Endodermal cell (in vitro differentiated cells): ENCODE results near the gene TMEM236. TPM values are rescaled to one million over a fixed set of nuclear protein-coding genes. Genes with fewer than 3 reads are reported as not detected.

Experiments used
- DNase-seq: peaks from one replicate; pipeline ENCODE4 v3.0.0-alpha.2; 2017
- H3K27ac ChIP-seq: 2 replicates; pipeline ENCODE4 v1.5.1; 2013; ENCODE audit warnings: mild to moderate bottlenecking, low read depth, low read length, moderate library complexity
- H3K27me3 ChIP-seq: 2 replicates; pipeline ENCODE4 v1.6.1; 2013; ENCODE audit warnings: mild to moderate bottlenecking, low read length, moderate library complexity; ENCODE audit not compliant: insufficient read depth, control insufficient read depth, poor library complexity, severe bottlenecking
- H3K36me3 ChIP-seq: 2 replicates; pipeline ENCODE4 v1.7.0; 2013; ENCODE audit warnings: mild to moderate bottlenecking, low read length, moderate library complexity; ENCODE audit not compliant: control insufficient read depth, insufficient read depth
- H3K4me1 ChIP-seq: one replicate; pipeline ENCODE4 v1.7.0; 2013; ENCODE audit warnings: low read length; ENCODE audit not compliant: control insufficient read depth, insufficient read depth
- H3K4me3 ChIP-seq: 2 replicates; pipeline ENCODE4 v1.5.1; 2013; ENCODE audit warnings: mild to moderate bottlenecking, low read length, moderate library complexity
- H3K9ac ChIP-seq: 2 replicates; pipeline ENCODE4 v1.6.1; 2013; ENCODE audit warnings: mild to moderate bottlenecking, low read length, moderate library complexity; ENCODE audit not compliant: poor library complexity, severe bottlenecking; ENCODE audit errors: extremely low read depth
- H3K9me3 ChIP-seq: 2 replicates; pipeline ENCODE4 v1.6.1; 2013; ENCODE audit warnings: mild to moderate bottlenecking, low read length, moderate library complexity; ENCODE audit not compliant: control insufficient read depth
- H3K27ac Mint-ChIP-seq: 2 replicates; pipeline ENCODE4 v1.8.0; 2020; ENCODE audit warnings: mixed read lengths
- H3K27me3 Mint-ChIP-seq: 2 replicates; pipeline ENCODE4 v1.8.0; 2021; ENCODE audit warnings: mild to moderate bottlenecking, mixed read lengths; ENCODE audit not compliant: insufficient read depth
- H3K36me3 Mint-ChIP-seq: 2 replicates; pipeline ENCODE4 v1.8.0; 2020; ENCODE audit warnings: low read depth, mixed read lengths
- H3K4me1 Mint-ChIP-seq: 2 replicates; pipeline ENCODE4 v1.8.0; 2020; ENCODE audit warnings: mixed read lengths
- H3K4me3 Mint-ChIP-seq: 2 replicates; pipeline ENCODE4 v1.8.0; 2020; ENCODE audit warnings: mild to moderate bottlenecking, moderate library complexity, mixed read lengths
- H3K9me3 Mint-ChIP-seq: 2 replicates; pipeline ENCODE4 v1.8.0; 2020; ENCODE audit warnings: mild to moderate bottlenecking, mixed read lengths
- CTCF ChIP-seq: fragments of 200-600 bp; sonication (generic); conservative IDR thresholded peaks from 2 replicates; pipeline ENCODE4 v1.5.0; 2021; ENCODE audit warnings: antibody characterized with exemption, mild to moderate bottlenecking
- WGBS, 2 experiments: methylation state at CpG; one replicate each; pipeline versions ENCODE4 v1.1.5 to v1.1.7; 2013; ENCODE audit warnings: missing lambda C conversion rate in 2 of 2, mixed read lengths in 1 of 2; ENCODE audit not compliant: insufficient coverage in 1 of 2, insufficient read length in 1 of 2; 5-methylcytosine and 5-hydroxymethylcytosine counted together
- total RNA-seq, 2 donors: library from RNA; stranded (reverse); fragmentation: NEBNext Ultra II Directional in 1 of 2; extraction: Animal tissue kit (Norgen Biotek cat#: 25700) in 1 of 2; gene quantifications; 2 replicates in 1 of 2; 3 replicates in 1 of 2; pipeline ENCODE4 v1.2.1, GENCODE V29; 2021

TMEM236 gene
- total RNA-seq, 2 donors from 2014 or later: 0.04 TPM; not detected in 1

- Mint-ChIP-seq H3K4me3 (no peak overlapping the region), H3K27me3 (no peaks in the 10 kb centered on the region), H3K27ac (no peak overlapping the region), H3K4me1 (peaks cover 6% of the 10 kb centered on the region), H3K9me3 (no peaks in the 10 kb centered on the region), H3K36me3 (no peaks in the 10 kb centered on the region)
- TF ChIP-seq CTCF: no peak
- Histone ChIP-seq H3K27ac (no peak overlapping the region), H3K9me3 (no peaks in the 10 kb centered on the region), H3K4me1 (peaks cover 3% of the 10 kb centered on the region), H3K9ac (no peak overlapping the region), H3K27me3 (no peaks in the 10 kb centered on the region), H3K4me3 (no peak overlapping the region), H3K36me3 (no peaks in the 10 kb centered on the region)
- no peak for DNase-seq
- WGBS, 2 experiments: 94 to 96% methylated on average over 13 to 15 of the region's 16 CpGs
These were observed 31.1 kb downstream of the TMEM236 start for GRCh38 chr10:17782921-17783665.

- Histone ChIP-seq H3K36me3 (no peaks in the 10 kb centered on the region), H3K4me1 (peaks cover 3% of the 10 kb centered on the region), H3K27ac (no peak overlapping the region), H3K9me3 (no peaks in the 10 kb centered on the region), H3K4me3 (no peak overlapping the region), H3K27me3 (no peaks in the 10 kb centered on the region), H3K9ac (no peak overlapping the region)
- Mint-ChIP-seq H3K4me3 (no peak overlapping the region), H3K4me1 (peaks cover 7% of the 10 kb centered on the region), H3K27ac (no peak overlapping the region), H3K36me3 (no peaks in the 10 kb centered on the region), H3K9me3 (no peaks in the 10 kb centered on the region), H3K27me3 (no peaks in the 10 kb centered on the region)
- DNase-seq: no peak
- WGBS, 2 experiments: no CpG with 5 or more reads among the region's 1 CpG
- TF ChIP-seq CTCF: no peak
These were observed 31.8 kb downstream of the TMEM236 start for GRCh38 chr10:17783751-17784150.

- no peak for TF ChIP-seq CTCF
- Histone ChIP-seq H3K4me3 (no peak overlapping the region), H3K4me1 (peaks cover 3% of the 10 kb centered on the region), H3K27me3 (no peaks in the 10 kb centered on the region), H3K9me3 (no peaks in the 10 kb centered on the region), H3K36me3 (no peaks in the 10 kb centered on the region), H3K9ac (no peak overlapping the region), H3K27ac (no peak overlapping the region)
- Mint-ChIP-seq H3K27me3 (no peaks in the 10 kb centered on the region), H3K4me3 (no peak overlapping the region), H3K36me3 (no peaks in the 10 kb centered on the region), H3K27ac (no peak overlapping the region), H3K9me3 (no peaks in the 10 kb centered on the region), H3K4me1 (peaks cover 10% of the 10 kb centered on the region)
- 90 to 100% methylated on average over 2 to 3 of the region's 3 CpGs for WGBS, 2 experiments
- DNase-seq: no peak
These were observed 32.7 kb downstream of the TMEM236 start for GRCh38 chr10:17784688-17785087.
